Endothelial cell of umbilical vein (primary cell): Measurements from ENCODE around the gene SLC1A7. TPM values are rescaled to one million over a fixed set of nuclear protein-coding genes. Genes with fewer than 3 reads are reported as not detected.
A peak's percentile ranks its signal among the peaks of the same experiment; 100 is the strongest.

Experiments
- BruUV-seq: library from RNA; stranded (reverse); fragments of 400-500 nt; replicated peaks from 2 replicates; lab custom pipeline; 2021; lab: Mats Ljungman, UMichigan
- CTCF ChIA-PET: fragments of 300-600, 350-600 bp; sonication (Branson Sonifier 250); formaldehyde crosslinking; loops from one replicate; lab custom pipeline; 2021; ENCODE audit warnings: antibody characterized with exemption, inconsistent platforms; lab: Charles Lee
- POLR2A ChIA-PET: fragments of 300-600, 350-600 bp; sonication (Branson Sonifier 250); formaldehyde crosslinking; loops from one replicate; lab custom pipeline; 2021; ENCODE audit warnings: antibody characterized with exemption, inconsistent platforms; lab: Charles Lee
- DNase-seq: peaks from one replicate; pipeline ENCODE4 v3.0.0-alpha.2; 2011; ENCODE audit warnings: low read depth, low spot score
- FAIRE-seq: peaks from 2 replicates; lab custom pipeline; 2011; peaks lifted over from hg19 to GRCh38; lab: Jason Lieb, UNC
- H2AFZ ChIP-seq: 2 replicates; pipeline ENCODE4 v1.6.0; 2012; ENCODE audit warnings: low read depth, low read length, control low read depth, inconsistent platforms
- H3K27ac ChIP-seq: 2 replicates; pipeline ENCODE4 v1.5.1; 2011; ENCODE audit warnings: low read depth, mild to moderate bottlenecking, control low read depth, low read length, moderate library complexity; ENCODE audit not compliant: insufficient read depth
- H3K27me3 ChIP-seq, 2 experiments: 2 replicates each; pipeline versions ENCODE4 v1.6.0 to v1.6.1; 2011; ENCODE audit warnings: low read length in 2 of 2, mixed read lengths in 1 of 2; ENCODE audit not compliant: control insufficient read depth in 2 of 2, insufficient read depth in 2 of 2
- H3K36me3 ChIP-seq, 2 experiments: 2 replicates in 1 of 2; 3 replicates in 1 of 2; pipeline ENCODE4 v1.5.1; 2011; ENCODE audit warnings: low read length in 2 of 2, mild to moderate bottlenecking in 1 of 2, moderate library complexity in 1 of 2; ENCODE audit not compliant: control insufficient read depth in 2 of 2, insufficient read depth in 2 of 2; ENCODE audit errors: extremely low read depth in 1 of 2
- H3K4me1 ChIP-seq: 3 replicates; pipeline ENCODE4 v1.5.1; 2011; ENCODE audit warnings: mild to moderate bottlenecking, low read length; ENCODE audit not compliant: control insufficient read depth, insufficient read depth; ENCODE audit errors: extremely low read depth
- H3K4me2 ChIP-seq: 2 replicates; pipeline ENCODE4 v1.6.1; 2011; ENCODE audit warnings: low read length, control low read depth, mixed read lengths; ENCODE audit not compliant: insufficient read depth
- H3K4me3 ChIP-seq, 3 experiments: fragments of 200-600 bp in 1 of 3; sonication (generic), shearing (Covaris generic) in 1 of 3; replicated peaks in 1 of 3; 2 replicates each; pipeline ENCODE4 v1.5.1; 2011 to 2016; ENCODE audit warnings: control low read depth in 3 of 3, low read length in 3 of 3, mild to moderate bottlenecking in 2 of 3, inconsistent platforms in 1 of 3, low read depth in 1 of 3, moderate library complexity in 1 of 3; ENCODE audit not compliant: insufficient read depth in 1 of 3
- H3K79me2 ChIP-seq: 2 replicates; pipeline ENCODE4 v1.6.0; 2012; ENCODE audit warnings: low read length, inconsistent platforms; ENCODE audit not compliant: control insufficient read depth, insufficient read depth
- H3K9ac ChIP-seq: replicated peaks from 2 replicates; pipeline ENCODE3; 2011; ENCODE audit warnings: low read length, control low read depth; ENCODE audit not compliant: insufficient read depth; ENCODE audit errors: extremely low read depth
- H3K9me1 ChIP-seq: replicated peaks from 3 replicates; pipeline ENCODE4 v1.6.0; 2011; ENCODE audit warnings: mild to moderate bottlenecking, low read length; ENCODE audit not compliant: control insufficient read depth, insufficient read depth; ENCODE audit errors: extremely low read depth
- H3K9me3 ChIP-seq: replicated peaks from 2 replicates; pipeline ENCODE4 v1.5.1; 2012; ENCODE audit warnings: low read length, inconsistent platforms; ENCODE audit not compliant: control insufficient read depth, insufficient read depth
- H4K20me1 ChIP-seq: replicated peaks from 2 replicates; pipeline ENCODE3; 2011; ENCODE audit warnings: mild to moderate bottlenecking, low read length; ENCODE audit not compliant: control insufficient read depth, insufficient read depth; ENCODE audit errors: extremely low read depth
- EZH2 ChIP-seq: IDR thresholded peaks from 2 replicates; pipeline ENCODE4 v1.6.1; 2012; ENCODE audit warnings: borderline replicate concordance, low read depth, mild to moderate bottlenecking, moderate library complexity, low read length, inconsistent platforms; ENCODE audit not compliant: severe bottlenecking
- FOS ChIP-seq: IDR thresholded peaks from 2 replicates; pipeline ENCODE4 v1.6.1; 2011; ENCODE audit warnings: mild to moderate bottlenecking, low read length, moderate library complexity, borderline replicate concordance; ENCODE audit not compliant: insufficient read depth
- GATA2 ChIP-seq: IDR thresholded peaks from 2 replicates; pipeline ENCODE4 v1.7.0; 2011; ENCODE audit warnings: low read depth, mild to moderate bottlenecking, moderate library complexity, mixed read lengths, low read length; ENCODE audit not compliant: insufficient read length, insufficient read depth
- MAX ChIP-seq: IDR thresholded peaks from 2 replicates; pipeline ENCODE4 v1.6.1; 2011; ENCODE audit not compliant: insufficient read depth, insufficient read length
- MYC ChIP-seq: IDR thresholded peaks from one replicate; pipeline ENCODE4 v1.6.1; 2011; ENCODE audit warnings: mild to moderate bottlenecking, low read depth, low read length
- POLR2A ChIP-seq: IDR thresholded peaks from 2 replicates; pipeline ENCODE4 v1.6.1; 2012; ENCODE audit warnings: low read depth, mild to moderate bottlenecking, control low read depth, low read length
- dilution Hi-C: fragments of 300-500 bp; cut with MboI; formaldehyde crosslinking; loops from one replicate; pipeline ENCODE4 v1.15.0; 2019; ENCODE audit warnings: low sequenced_read_pairs; ENCODE audit not compliant: extremely low pct_ligation_motif_present
- intact Hi-C: fragments of 100-400 bp; cut with micrococcal nuclease; formaldehyde crosslinking; loops from one replicate; pipeline ENCODE4 v1.10.0; 2022
- polyA plus RNA-seq, 4 experiments: library from polyadenylated mRNA; depleted of rRNA in 3 of 4; stranded (reverse) in 3 of 4; unstranded in 1 of 4; fragments of >200 nt; gene quantifications; 2 replicates each; pipeline versions ENCODE4 v1.2.1 to v1.2.3, GENCODE V29; 2011 to 2012; ENCODE audit warnings: missing spikeins in 1 of 4
- total RNA-seq: library from RNA; stranded (reverse); gene quantifications from 2 replicates; pipeline ENCODE4 v1.2.3, GENCODE V29; 2021
- TF ChIP-seq, protein P1 (sequence below), 2 donors: IDR thresholded peaks; 1 replicate in 1 of 2; 2 replicates in 1 of 2; pipeline ENCODE4 v1.5.1; 2011; ENCODE audit warnings: low read length in 2 of 2, mild to moderate bottlenecking in 2 of 2, moderate library complexity in 2 of 2, control low read depth in 1 of 2, inconsistent platforms in 1 of 2, low read depth in 1 of 2; ENCODE audit not compliant: insufficient read depth in 1 of 2; ENCODE audit errors: extremely low read depth in 1 of 2

The SLC1A7 gene
- total and polyA plus RNA-seq, 2 donors (not counting 3 experiments of a cell fraction or from before 2014, with no cell fraction given) = not detected

- ChIA-PET POLR2A (interaction anchor here (0.6 kb wide), 1 partner anchor 216 kb away, joined by 4 read pairs; no protein-coding TSS in a partner anchor), CTCF (interaction anchor here (0.8 to 1.7 kb wide), 5 partner anchors 13 to 141 kb away, joined by 3 to 5 read pairs (median 3); partner anchors contain the start of gene ECHDC2)
- FAIRE-seq (no peak), DNase-seq (no peak)
- Histone ChIP-seq H2AFZ (peak overlapping the region; percentile 52), H3K9ac (no peak overlapping the region), H3K9me1 (no peaks in the 10 kb centered on the region), H3K4me2 (peak overlapping the region; percentile 66), H4K20me1 (no peaks in the 10 kb centered on the region), H3K4me1 (peaks cover 8% of the 10 kb centered on the region), H3K27me3 (peaks cover 6 to 31% of the 10 kb centered on the region in 2 experiments), H3K9me3 (no peaks in the 10 kb centered on the region), H3K4me3 (peak overlapping the region in 2 of 3 experiments; percentile 30 to 47), H3K27ac (no peak overlapping the region), H3K79me2 (no peaks in the 10 kb centered on the region), H3K36me3 (no peaks in the 10 kb centered on the region)
- intact Hi-C loops (loop anchor here (1.0 kb wide), 1 partner anchor 16 kb away; no protein-coding TSS in a partner anchor), dilution Hi-C loops (no loop called here)
- no TSS peak for BruUV-seq
- TF ChIP-seq, protein P1, sequence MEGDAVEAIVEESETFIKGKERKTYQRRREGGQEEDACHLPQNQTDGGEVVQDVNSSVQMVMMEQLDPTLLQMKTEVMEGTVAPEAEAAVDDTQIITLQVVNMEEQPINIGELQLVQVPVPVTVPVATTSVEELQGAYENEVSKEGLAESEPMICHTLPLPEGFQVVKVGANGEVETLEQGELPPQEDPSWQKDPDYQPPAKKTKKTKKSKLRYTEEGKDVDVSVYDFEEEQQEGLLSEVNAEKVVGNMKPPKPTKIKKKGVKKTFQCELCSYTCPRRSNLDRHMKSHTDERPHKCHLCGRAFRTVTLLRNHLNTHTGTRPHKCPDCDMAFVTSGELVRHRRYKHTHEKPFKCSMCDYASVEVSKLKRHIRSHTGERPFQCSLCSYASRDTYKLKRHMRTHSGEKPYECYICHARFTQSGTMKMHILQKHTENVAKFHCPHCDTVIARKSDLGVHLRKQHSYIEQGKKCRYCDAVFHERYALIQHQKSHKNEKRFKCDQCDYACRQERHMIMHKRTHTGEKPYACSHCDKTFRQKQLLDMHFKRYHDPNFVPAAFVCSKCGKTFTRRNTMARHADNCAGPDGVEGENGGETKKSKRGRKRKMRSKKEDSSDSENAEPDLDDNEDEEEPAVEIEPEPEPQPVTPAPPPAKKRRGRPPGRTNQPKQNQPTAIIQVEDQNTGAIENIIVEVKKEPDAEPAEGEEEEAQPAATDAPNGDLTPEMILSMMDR (IDR thresholded peaks at IDR 0.05; ENCODE audit: extremely low read depth in 1 of 2, insufficient read depth in 1 of 2, low read depth in 1 of 2, low read length in 2 of 2) = no peak
- no peak for TF ChIP-seq MAX
- TF ChIP-seq GATA2 = no peak
- TF ChIP-seq MYC = no peak
- no peak for TF ChIP-seq POLR2A
- TF ChIP-seq FOS = no peak
- TF ChIP-seq EZH2 = no peak
Measured at GRCh38 chr1:53062708-53063591, 79.5 kb downstream of the SLC1A7 start.
